GM04504 (cell line): ENCODE results near the gene PDZD2.
A peak's percentile ranks its signal among the peaks of the same experiment; 100 is the strongest.
"Not testable (repeated sequence)": the region's sequence is repeated elsewhere in the genome, so short reads cannot be mapped to it uniquely, and the experiment has no call there.

ENCODE experiments used
- DNase-seq: peaks from one replicate; pipeline ENCODE4 v3.0.0-alpha.2; 2012; ENCODE audit warnings: low read depth

PDZD2 gene

DNA sequence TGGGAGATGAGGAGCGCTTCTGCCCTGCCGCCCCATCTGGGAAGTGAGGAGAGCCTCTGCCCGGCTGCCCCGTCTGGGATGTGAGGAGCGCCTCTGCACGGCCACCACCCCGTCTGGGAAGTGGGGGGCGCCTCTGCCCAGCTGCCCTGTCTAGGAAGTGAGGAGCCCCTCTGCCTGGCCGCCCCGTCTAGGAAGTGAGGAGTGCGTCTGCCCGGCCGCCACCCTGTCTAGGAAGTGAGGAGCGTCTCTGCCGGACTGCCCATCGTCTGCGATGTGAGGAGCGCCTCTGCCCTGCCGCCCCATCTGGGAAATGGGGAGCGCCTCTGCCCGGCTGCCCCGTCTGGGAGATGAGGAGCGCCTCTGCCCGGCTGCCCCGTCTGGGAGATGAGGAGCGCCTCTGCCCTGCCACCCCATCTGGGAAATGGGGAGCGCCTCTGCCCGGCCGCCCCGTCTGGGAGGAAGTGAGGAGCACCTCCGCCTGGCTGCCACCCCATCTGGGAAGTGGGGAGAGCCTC, 401.3 kb downstream of the PDZD2 start:
- DNase-seq, result not testable (repeated sequence)

GRCh38 chr5:32042551-32042961, 403.6 kb downstream of the PDZD2 start:
- no peak for DNase-seq

GRCh38 chr5:32043105-32043504, 404.2 kb downstream of the PDZD2 start:
- no peak for DNase-seq

GRCh38 chr5:32044434-32044833, 405.5 kb downstream of the PDZD2 start:
- DNase-seq, result no peak

DNA sequence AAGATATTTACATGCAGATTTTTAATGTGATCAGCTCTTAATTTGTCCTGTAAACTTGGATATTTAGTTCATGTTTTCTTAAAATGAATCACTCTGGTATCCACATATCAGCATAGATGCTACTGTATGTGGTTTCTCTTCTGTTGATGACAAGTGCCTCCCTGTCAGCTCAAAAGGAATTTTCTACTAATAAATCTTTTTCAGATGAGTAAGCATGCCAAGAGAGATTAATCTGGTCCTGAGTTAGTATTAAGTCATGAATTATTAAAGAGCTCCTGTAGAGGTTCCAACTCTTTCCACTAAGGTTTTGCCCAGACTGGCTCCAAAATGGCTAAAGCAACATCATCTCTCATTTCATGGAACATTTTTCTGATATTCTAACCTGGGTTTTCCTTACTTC, 406.0 kb downstream of the PDZD2 start:
- peak; percentile 39 for DNase-seq

DNA sequence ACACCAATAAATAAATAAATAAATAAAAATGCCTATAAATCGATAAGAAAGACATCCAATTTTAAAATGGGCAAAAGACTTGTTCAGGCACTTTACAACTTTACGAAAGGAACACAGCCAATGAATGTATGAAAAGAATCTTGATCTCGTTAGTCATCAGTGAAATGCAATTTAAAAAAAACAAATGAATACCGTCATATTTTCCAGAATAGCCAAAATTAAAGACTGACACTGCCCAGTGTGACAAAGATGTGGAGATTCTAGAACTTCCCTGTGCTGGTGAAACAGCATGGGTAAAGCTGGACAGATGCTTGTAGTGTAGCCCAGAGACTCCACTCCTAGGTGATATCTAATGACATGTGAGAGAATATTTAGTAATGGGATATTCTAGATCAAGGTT, 408.1 kb downstream of the PDZD2 start:
- DNase-seq, result no peak

DNA sequence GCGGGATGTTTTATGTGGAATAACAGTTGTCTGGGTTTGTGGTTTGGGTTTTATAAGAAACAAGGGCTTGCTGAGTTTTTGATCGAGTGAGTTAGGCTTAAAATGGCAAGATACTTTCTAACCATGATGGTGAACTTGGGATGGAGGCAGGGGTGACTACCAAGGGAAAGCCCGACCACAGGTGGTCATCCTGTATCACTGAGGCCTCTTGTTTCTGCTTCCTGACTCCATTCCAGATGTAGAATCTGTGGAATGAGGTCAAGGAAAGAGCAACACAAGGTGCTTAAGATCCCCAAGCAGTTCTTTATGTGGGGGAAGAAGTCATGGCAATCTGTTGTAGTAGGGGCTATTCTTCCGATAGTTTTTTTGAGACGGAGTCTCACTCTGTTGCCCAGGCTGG, 412.9 kb downstream of the PDZD2 start:
- DNase-seq, result no peak

- DNase-seq, result no peak
These were observed 417.2 kb downstream of the PDZD2 start for GRCh38 chr5:32055891-32056866.

- DNase-seq, result no peak
These were observed 418.5 kb downstream of the PDZD2 start for GRCh38 chr5:32057187-32058096.

DNA sequence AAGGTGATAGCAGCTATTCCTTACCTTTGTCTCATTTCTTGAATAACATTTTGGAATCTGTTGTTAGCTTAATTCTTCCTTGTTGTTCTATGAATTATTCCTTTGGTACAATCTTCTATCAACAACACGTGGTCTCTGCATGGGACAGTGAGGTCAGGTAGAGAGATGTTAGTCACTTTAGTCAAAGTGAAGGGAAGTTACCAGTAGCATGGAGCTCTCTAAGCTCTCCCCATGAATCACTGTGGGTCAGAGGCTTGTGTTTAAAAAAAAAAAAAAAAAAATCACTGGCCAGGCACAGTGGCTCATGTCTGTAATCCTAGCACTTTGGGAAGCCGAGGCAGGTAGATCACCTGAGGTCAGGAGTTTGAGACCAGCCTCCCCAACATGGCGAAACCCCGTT, 419.2 kb downstream of the PDZD2 start:
- no peak for DNase-seq

DNA sequence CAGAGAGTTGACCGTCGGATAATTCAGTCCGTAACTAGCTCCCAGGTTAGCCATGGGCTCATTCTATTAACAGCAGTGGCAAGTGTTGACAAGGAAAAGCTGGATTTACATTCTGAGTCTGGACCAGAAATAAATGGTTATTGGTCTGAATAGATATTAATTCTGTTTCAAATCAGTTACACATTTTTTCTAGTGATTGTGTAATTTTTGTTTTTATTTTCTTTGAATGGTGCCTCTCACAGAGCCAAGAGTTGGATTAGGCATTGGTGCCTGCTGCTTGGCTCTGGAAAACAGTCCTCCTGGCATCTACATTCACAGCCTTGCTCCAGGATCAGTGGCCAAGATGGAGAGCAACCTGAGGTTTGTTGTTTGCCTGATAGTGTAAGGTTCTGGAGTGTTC, 420.1 kb downstream of the PDZD2 start:
- no peak for DNase-seq

- DNase-seq, result no peak
These were observed 421.0 kb downstream of the PDZD2 start for GRCh38 chr5:32059761-32060530.

DNA sequence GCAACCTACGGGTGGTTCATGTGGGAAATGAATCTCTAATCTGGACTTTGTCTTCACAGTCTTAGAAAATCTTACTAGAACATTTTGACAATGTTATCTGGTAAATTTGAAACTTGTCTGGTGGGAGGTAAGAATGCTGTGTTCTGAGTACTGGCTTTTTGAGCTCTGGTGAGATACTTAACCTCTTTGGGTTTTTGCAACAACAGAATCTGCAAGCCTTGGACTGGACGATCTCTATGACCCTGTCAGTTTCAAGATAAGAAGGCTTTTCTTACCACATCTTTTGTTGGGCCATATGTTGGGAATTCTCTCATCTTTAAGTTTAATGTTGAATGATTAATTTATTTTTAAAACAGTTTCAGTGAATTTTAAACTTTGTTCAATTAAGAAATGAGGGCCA, 422.3 kb downstream of the PDZD2 start:
- no peak for DNase-seq

- DNase-seq, result no peak
These were observed 427.5 kb downstream of the PDZD2 start for GRCh38 chr5:32066448-32066847.

GRCh38 chr5:32067774-32068470, 429.0 kb downstream of the PDZD2 start:
- DNase-seq, result no peak

GRCh38 chr5:32068561-32068960, 429.6 kb downstream of the PDZD2 start:
- no peak for DNase-seq

GRCh38 chr5:32069396-32069795, 430.5 kb downstream of the PDZD2 start:
- no peak for DNase-seq

DNA sequence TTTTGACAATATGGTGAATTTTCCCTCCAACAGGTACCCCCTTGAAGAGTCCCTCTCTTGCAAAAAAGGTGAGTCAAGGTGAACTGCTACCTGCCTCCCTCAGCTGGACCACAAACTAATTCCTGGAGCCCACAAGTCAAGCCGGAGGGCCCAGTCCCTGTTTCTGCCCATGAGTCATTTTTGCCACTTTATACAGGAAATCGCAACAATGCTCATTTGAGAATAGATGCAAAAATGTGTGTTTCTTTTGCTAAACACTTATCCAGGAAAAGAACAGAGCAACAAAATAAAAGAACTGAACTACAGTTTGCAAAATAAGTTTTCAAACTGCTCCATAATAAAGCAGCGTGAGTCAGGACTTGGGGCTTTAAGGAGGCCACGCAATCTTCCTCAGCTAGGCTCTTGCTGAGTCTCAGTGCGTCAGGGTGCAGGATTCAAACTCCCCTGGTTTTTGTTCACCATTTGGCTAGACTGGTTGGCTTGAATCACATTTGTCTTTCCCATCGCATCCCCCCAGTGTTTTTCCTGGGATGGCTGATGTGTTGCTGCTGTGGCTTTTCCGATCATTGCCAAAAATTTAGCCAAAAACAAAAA, 432.5 kb downstream of the PDZD2 start:
- no peak for DNase-seq

DNA sequence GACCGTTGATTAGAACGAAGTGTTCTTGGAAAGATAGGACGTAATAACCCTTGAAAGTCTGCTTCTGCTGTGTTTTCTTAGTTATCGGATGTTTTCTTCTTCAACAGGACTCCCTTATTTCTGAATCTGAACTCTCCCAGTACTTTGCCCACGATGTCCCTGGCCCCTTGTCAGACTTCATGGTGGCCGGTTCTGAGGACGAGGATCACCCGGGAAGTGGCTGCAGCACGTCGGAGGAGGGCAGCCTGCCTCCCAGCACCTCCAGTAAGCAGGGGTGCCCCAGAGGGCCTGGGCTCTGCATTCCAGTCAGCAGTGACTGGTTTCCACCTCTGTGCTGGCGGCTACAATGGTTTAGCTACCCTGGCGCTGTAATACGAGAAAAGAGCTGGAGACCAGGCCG, 433.1 kb downstream of the PDZD2 start:
- no peak for DNase-seq

DNA sequence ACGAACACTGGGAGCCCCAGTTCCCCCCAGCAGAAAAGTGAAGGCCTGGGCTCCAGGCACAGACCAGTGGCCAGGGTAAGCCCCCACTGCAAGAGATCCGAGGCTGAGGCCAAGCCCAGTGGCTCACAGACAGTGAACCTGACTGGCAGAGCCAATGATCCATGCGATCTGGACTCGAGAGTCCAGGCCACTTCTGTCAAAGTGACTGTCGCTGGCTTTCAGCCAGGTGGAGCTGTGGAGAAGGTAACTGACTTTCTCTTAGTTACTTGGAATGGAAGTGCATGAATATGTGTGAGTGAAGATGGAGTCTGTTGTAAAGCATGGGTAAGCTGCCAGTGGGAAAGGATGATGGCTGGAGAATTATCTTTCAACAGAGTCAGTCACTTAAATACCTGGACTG, 435.5 kb downstream of the PDZD2 start:
- DNase-seq, result no peak
